GM23338 (cell line): ENCODE measurements around the gene SNX17.

Experiments used
- CREB1 ChIP-seq: fragments of 250-450 bp; sonication (Bioruptor Pico); IDR thresholded peaks from 2 replicates; pipeline ENCODE4 v1.5.0; 2020; ENCODE audit warnings: low read depth, mild to moderate bottlenecking, moderate library complexity
- CTCF ChIP-seq, 2 experiments: fragments of 200-600 bp in 1 of 2; sonication (generic) in 1 of 2; conservative IDR thresholded peaks; 2 replicates each; pipeline versions ENCODE4 v1.5.1 to v1.6.1; 2016 to 2017; ENCODE audit warnings: antibody characterized with exemption in 2 of 2, low read depth in 2 of 2, mild to moderate bottlenecking in 2 of 2, moderate library complexity in 1 of 2
- ETS1 ChIP-seq: IDR thresholded peaks from 2 replicates; pipeline ENCODE4 v1.6.1; 2016; ENCODE audit warnings: antibody characterized with exemption
- EZH2 ChIP-seq: fragments of 200-600 bp; sonication (generic); IDR thresholded peaks from one replicate; pipeline ENCODE4 v1.8.0; 2017; ENCODE audit warnings: antibody characterized with exemption, mild to moderate bottlenecking, low read depth; ENCODE audit not compliant: unreplicated experiment
- EZH2phosphoT487 ChIP-seq: fragments of 200-600 bp; sonication (generic); IDR thresholded peaks from one replicate; pipeline ENCODE4 v1.8.1; 2018; ENCODE audit warnings: antibody characterized with exemption; ENCODE audit not compliant: unreplicated experiment
- JUNB ChIP-seq: IDR thresholded peaks from one replicate; pipeline ENCODE4 v1.6.1; 2016; ENCODE audit warnings: antibody characterized with exemption; ENCODE audit not compliant: unreplicated experiment
- NANOG ChIP-seq: IDR thresholded peaks from 2 replicates; pipeline ENCODE4 v1.6.1; 2016; ENCODE audit warnings: antibody characterized with exemption, borderline replicate concordance
- POLR2AphosphoS5 ChIP-seq: IDR thresholded peaks from 2 replicates; pipeline ENCODE4 v1.6.1; 2016; ENCODE audit warnings: antibody characterized with exemption, low read depth
- TF ChIP-seq, protein P1 (sequence below): IDR thresholded peaks from one replicate; pipeline ENCODE4 v1.6.1; 2018; ENCODE audit warnings: antibody characterized with exemption; ENCODE audit not compliant: unreplicated experiment

DNA sequence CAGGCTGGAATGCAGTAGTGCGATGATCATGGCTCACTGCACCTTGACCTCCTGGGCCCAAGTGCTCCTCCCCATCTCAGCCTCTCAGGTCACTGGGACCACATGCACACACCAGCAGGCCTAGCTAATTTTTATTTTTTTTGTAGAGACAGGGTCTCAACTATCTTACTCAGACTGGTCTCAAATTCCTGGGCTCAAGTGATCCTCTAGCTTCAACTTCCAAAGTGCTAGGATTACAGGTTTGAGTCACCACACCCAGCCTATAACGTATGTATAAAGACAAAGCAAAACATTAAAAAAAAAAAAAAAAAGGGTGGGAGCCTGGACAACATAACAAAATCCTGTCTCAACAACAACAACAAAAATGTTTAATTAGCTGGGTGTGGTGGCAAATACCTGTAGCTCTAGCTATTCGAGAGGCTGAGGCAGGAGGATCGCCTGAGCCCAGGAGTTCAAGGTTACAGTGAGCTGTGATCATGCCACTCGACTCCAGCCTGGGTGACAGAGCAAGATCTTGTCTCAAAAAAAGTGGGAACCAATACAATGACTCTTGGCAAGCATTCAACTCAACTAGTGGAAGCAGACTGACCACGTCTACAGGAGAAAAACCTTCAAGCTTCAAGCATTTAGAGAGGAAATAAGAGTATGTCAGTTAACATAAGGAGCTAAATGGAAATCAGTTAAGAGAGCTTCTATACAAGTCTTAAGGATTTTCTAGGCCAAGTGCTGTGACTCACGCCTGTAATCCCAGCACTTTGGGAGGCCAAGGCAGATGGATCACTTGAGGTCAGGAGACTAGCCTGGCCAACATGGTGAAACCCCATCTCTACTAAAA is 16.4 kb upstream of the SNX17 start:
- TF ChIP-seq CTCF (conservative IDR thresholded peaks at IDR 0.05; ENCODE audit: low read depth in 2 of 2) (no peak), EZH2 (no peak), POLR2AphosphoS5 (no peak), EZH2phosphoT487 (no peak), CREB1 (CRISPR knock-in tag) (no peak), JUNB (no peak), ETS1 (no peak), NANOG (no peak)
- TF ChIP-seq, protein P1, sequence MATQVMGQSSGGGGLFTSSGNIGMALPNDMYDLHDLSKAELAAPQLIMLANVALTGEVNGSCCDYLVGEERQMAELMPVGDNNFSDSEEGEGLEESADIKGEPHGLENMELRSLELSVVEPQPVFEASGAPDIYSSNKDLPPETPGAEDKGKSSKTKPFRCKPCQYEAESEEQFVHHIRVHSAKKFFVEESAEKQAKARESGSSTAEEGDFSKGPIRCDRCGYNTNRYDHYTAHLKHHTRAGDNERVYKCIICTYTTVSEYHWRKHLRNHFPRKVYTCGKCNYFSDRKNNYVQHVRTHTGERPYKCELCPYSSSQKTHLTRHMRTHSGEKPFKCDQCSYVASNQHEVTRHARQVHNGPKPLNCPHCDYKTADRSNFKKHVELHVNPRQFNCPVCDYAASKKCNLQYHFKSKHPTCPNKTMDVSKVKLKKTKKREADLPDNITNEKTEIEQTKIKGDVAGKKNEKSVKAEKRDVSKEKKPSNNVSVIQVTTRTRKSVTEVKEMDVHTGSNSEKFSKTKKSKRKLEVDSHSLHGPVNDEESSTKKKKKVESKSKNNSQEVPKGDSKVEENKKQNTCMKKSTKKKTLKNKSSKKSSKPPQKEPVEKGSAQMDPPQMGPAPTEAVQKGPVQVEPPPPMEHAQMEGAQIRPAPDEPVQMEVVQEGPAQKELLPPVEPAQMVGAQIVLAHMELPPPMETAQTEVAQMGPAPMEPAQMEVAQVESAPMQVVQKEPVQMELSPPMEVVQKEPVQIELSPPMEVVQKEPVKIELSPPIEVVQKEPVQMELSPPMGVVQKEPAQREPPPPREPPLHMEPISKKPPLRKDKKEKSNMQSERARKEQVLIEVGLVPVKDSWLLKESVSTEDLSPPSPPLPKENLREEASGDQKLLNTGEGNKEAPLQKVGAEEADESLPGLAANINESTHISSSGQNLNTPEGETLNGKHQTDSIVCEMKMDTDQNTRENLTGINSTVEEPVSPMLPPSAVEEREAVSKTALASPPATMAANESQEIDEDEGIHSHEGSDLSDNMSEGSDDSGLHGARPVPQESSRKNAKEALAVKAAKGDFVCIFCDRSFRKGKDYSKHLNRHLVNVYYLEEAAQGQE = no peak
